Right lobe of liver (tissue), 4 donors: ENCODE data around the gene NEIL1.

ENCODE experiments used
- POLR2A ChIP-seq: fragments of 450-650 bp; IDR thresholded peaks from one replicate; pipeline ENCODE4 v1.6.1; 2017; ENCODE audit warnings: antibody characterized with exemption, mild to moderate bottlenecking
- TF ChIP-seq, protein P1 (sequence below), 4 donors: fragments of 200-600 bp in 3 of 4; fragments of 450-650 bp in 1 of 4; IDR thresholded peaks; one replicate each; pipeline versions ENCODE4 v1.5.1 to v1.8.0; 2016 to 2022; ENCODE audit warnings: antibody characterized with exemption in 4 of 4, mild to moderate bottlenecking in 2 of 4
- donor health status: DM: no; HTN: no; CAD: no.
- donor health status: DM: no; HTN: no; CAD: no.
- donor health status: DM: no; HTN: yes; CAD: no.

DNA sequence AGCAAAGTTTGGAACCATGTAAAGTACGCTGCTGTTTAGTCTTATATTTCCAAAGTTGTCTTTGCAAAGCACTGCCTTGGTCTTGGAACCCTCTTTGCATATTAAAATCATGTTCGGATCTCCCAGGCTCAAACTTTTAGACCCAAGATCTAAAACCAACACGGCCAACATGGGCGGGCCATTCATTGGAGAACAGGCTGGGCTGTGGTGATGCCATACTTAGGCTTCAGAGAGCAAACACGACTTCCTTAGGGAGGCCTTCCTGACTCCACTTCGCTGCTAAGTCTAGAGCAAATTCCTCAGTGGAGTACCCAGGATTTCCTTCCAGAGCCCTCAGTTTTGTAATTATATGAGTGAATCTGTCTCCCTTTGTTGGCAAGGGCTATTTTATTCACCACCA is 18.0 kb downstream of the NEIL1 start:
- no peak for TF ChIP-seq POLR2A
- TF ChIP-seq, protein P1, sequence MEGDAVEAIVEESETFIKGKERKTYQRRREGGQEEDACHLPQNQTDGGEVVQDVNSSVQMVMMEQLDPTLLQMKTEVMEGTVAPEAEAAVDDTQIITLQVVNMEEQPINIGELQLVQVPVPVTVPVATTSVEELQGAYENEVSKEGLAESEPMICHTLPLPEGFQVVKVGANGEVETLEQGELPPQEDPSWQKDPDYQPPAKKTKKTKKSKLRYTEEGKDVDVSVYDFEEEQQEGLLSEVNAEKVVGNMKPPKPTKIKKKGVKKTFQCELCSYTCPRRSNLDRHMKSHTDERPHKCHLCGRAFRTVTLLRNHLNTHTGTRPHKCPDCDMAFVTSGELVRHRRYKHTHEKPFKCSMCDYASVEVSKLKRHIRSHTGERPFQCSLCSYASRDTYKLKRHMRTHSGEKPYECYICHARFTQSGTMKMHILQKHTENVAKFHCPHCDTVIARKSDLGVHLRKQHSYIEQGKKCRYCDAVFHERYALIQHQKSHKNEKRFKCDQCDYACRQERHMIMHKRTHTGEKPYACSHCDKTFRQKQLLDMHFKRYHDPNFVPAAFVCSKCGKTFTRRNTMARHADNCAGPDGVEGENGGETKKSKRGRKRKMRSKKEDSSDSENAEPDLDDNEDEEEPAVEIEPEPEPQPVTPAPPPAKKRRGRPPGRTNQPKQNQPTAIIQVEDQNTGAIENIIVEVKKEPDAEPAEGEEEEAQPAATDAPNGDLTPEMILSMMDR (IDR thresholded peaks at IDR 0.05), result no peak
